Stimulated activated naive CD4-positive, alpha-beta T cell treated with Interleukin-2 at 50 U/mL for 16 hours (primary cell): Measurements from ENCODE around the gene TPRG1.

ENCODE experiments used
- DNase-seq: peaks from one replicate; lab custom pipeline; 2025; lab: John Stamatoyannopoulos, UW

TPRG1 gene

GRCh38 chr3:189165092-189165612, 6.6 kb upstream of the TPRG1 start:
- no peak for DNase-seq

GRCh38 chr3:189166321-189166720, 5.5 kb upstream of the TPRG1 start:
- DNase-seq: no peak

GRCh38 chr3:189167027-189167766, 4.6 kb upstream of the TPRG1 start:
- DNase-seq: no peak

GRCh38 chr3:189168711-189169110, 3.1 kb upstream of the TPRG1 start:
- DNase-seq: no peak

- DNase-seq: no peak
Observed at GRCh38 chr3:189169728-189170127, 2.0 kb upstream of the TPRG1 start.

GRCh38 chr3:189170559-189170958, 1.2 kb upstream of the TPRG1 start:
- DNase-seq: no peak

GRCh38 chr3:189172668-189173419, 1.1 kb downstream of the TPRG1 start:
- DNase-seq: no peak

- no peak for DNase-seq
Observed at GRCh38 chr3:189184566-189184965, 12.8 kb downstream of the TPRG1 start.

GRCh38 chr3:189186101-189186500, 14.3 kb downstream of the TPRG1 start:
- no peak for DNase-seq

GRCh38 chr3:189188466-189188865, 16.7 kb downstream of the TPRG1 start:
- no peak for DNase-seq

- DNase-seq: no peak
Observed at GRCh38 chr3:189192725-189193124, 21.0 kb downstream of the TPRG1 start.

- no peak for DNase-seq
Observed at GRCh38 chr3:189195302-189195701, 23.5 kb downstream of the TPRG1 start.

GRCh38 chr3:189202106-189202505, 30.3 kb downstream of the TPRG1 start:
- no peak for DNase-seq

- DNase-seq: no peak
Observed at GRCh38 chr3:189202583-189202982, 30.8 kb downstream of the TPRG1 start.

- no peak for DNase-seq
Observed at GRCh38 chr3:189204167-189204866, 32.5 kb downstream of the TPRG1 start.

- no peak for DNase-seq
Observed at GRCh38 chr3:189204937-189205336, 33.2 kb downstream of the TPRG1 start.

- DNase-seq: no peak
Observed at GRCh38 chr3:189210251-189210770, 38.5 kb downstream of the TPRG1 start.

- no peak for DNase-seq
Observed at GRCh38 chr3:189212681-189213080, 40.9 kb downstream of the TPRG1 start.

GRCh38 chr3:189214651-189215050, 42.9 kb downstream of the TPRG1 start:
- DNase-seq: no peak

- DNase-seq: no peak
Observed at GRCh38 chr3:189222927-189223636, 51.3 kb downstream of the TPRG1 start.

GRCh38 chr3:189225431-189225830, 53.7 kb downstream of the TPRG1 start:
- no peak for DNase-seq

GRCh38 chr3:189227249-189227648, 55.5 kb downstream of the TPRG1 start:
- DNase-seq: no peak
